ENCODE measurements around the gene HTR2A.

DNA sequence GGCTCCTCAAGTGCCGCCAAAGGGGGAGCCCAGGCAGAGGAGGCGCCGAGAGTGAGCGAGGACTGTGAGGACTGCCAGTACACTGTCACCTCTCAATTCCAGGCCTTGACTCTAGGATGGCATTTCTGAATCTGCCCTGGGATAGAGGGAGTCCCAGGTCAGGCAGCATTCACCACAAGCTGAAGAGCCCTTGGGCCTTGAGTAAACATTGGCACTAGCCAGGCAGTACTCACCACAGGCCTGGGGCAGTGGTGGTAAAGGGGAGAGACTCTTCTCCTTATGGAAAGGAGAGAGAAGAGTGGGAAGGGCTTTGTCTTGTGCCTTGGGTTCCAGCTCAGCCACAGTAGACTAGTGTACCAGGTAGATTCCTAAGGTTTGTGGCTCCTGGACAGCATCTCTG, 39.7 kb upstream of the HTR2A start:
- TF ChIP-seq, protein P1, sequence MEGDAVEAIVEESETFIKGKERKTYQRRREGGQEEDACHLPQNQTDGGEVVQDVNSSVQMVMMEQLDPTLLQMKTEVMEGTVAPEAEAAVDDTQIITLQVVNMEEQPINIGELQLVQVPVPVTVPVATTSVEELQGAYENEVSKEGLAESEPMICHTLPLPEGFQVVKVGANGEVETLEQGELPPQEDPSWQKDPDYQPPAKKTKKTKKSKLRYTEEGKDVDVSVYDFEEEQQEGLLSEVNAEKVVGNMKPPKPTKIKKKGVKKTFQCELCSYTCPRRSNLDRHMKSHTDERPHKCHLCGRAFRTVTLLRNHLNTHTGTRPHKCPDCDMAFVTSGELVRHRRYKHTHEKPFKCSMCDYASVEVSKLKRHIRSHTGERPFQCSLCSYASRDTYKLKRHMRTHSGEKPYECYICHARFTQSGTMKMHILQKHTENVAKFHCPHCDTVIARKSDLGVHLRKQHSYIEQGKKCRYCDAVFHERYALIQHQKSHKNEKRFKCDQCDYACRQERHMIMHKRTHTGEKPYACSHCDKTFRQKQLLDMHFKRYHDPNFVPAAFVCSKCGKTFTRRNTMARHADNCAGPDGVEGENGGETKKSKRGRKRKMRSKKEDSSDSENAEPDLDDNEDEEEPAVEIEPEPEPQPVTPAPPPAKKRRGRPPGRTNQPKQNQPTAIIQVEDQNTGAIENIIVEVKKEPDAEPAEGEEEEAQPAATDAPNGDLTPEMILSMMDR (IDR thresholded peaks at IDR 0.05): no peak
- TF ChIP-seq POLR2A (IDR thresholded peaks at IDR 0.05): no peak

Data from testis (tissue), 2 donors.